GM13976 (cell line): ENCODE results near the gene PCSK1.

Experiments
- DNase-seq: peaks from one replicate; pipeline ENCODE4 v3.0.0; 2012; ENCODE audit warnings: low spot score
- CTCF ChIP-seq: IDR thresholded peaks from 2 replicates; pipeline ENCODE4 v1.5.1; 2012; ENCODE audit warnings: borderline replicate concordance, mild to moderate bottlenecking; ENCODE audit not compliant: insufficient read depth; ENCODE audit errors: extremely low read depth, missing control alignments, control extremely low read depth
- in situ Hi-C: fragments of 300-500 bp; cut with MboI; formaldehyde crosslinking; loops from one replicate; pipeline ENCODE4 v1.12.0; 2022; ENCODE audit warnings: low sequenced_read_pairs, mixed read lengths, inconsistent platforms; ENCODE audit not compliant: unreplicated experiment

PCSK1 gene

GRCh38 chr5:96455789-96456188 lies 22.7 kb upstream of the PCSK1 start:
- TF ChIP-seq CTCF, result no peak

GRCh38 chr5:96453394-96453793 lies 20.3 kb upstream of the PCSK1 start:
- no peak for DNase-seq
- no peak for TF ChIP-seq CTCF
- in situ Hi-C loops, result no loop called here

More at GRCh38 chr5:96455789-96456188, 22.7 kb upstream of the PCSK1 start:
- no peak for DNase-seq
- in situ Hi-C loops, result no loop called here

- in situ Hi-C loops, result no loop called here
- no peak for TF ChIP-seq CTCF
- no peak for DNase-seq
These were observed 14.9 kb upstream of the PCSK1 start for GRCh38 chr5:96447949-96448348.

GRCh38 chr5:96440185-96440538 lies 7.1 kb upstream of the PCSK1 start:
- no peak for TF ChIP-seq CTCF
- in situ Hi-C loops, result no loop called here
- no peak for DNase-seq

GRCh38 chr5:96439477-96440184 lies 6.6 kb upstream of the PCSK1 start:
- TF ChIP-seq CTCF, result no peak
- in situ Hi-C loops, result loop anchor here (10.0 kb wide), 1 partner anchor 585 kb away; no protein-coding TSS in a partner anchor
- DNase-seq, result peak; percentile 53

- in situ Hi-C loops, result loop anchor here (10.0 kb wide), 1 partner anchor 579 kb away; no protein-coding TSS in a partner anchor
- peak; percentile 47 for DNase-seq
- no peak for TF ChIP-seq CTCF
These were observed 1.2 kb upstream of the PCSK1 start for GRCh38 chr5:96434201-96434645.
